MM.1S (cell line): ENCODE measurements around the gene RSPH6A.

Experiments
- EZH2 ChIP-seq: fragments of 300-600 bp; sonication (generic); optimal IDR thresholded peaks from 2 replicates; pipeline ENCODE3; 2017; ENCODE audit warnings: low read depth, mild to moderate bottlenecking, antibody characterized with exemption, low read length, mixed read lengths
- TF ChIP-seq, protein P1 (sequence below): fragments of 300-600 bp; sonication (generic); IDR thresholded peaks from 2 replicates; pipeline ENCODE4 v1.5.1; 2016; ENCODE audit warnings: antibody characterized with exemption, low read length, mixed read lengths

- TF ChIP-seq, protein P1, sequence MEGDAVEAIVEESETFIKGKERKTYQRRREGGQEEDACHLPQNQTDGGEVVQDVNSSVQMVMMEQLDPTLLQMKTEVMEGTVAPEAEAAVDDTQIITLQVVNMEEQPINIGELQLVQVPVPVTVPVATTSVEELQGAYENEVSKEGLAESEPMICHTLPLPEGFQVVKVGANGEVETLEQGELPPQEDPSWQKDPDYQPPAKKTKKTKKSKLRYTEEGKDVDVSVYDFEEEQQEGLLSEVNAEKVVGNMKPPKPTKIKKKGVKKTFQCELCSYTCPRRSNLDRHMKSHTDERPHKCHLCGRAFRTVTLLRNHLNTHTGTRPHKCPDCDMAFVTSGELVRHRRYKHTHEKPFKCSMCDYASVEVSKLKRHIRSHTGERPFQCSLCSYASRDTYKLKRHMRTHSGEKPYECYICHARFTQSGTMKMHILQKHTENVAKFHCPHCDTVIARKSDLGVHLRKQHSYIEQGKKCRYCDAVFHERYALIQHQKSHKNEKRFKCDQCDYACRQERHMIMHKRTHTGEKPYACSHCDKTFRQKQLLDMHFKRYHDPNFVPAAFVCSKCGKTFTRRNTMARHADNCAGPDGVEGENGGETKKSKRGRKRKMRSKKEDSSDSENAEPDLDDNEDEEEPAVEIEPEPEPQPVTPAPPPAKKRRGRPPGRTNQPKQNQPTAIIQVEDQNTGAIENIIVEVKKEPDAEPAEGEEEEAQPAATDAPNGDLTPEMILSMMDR: no peak
- TF ChIP-seq EZH2: no peak
Observed at GRCh38 chr19:45793178-45793564, 21.9 kb downstream of the RSPH6A start.
